Activated CD8-positive, alpha-beta memory T cell treated with anti-CD3 and anti-CD28 coated beads, Interleukin-2, amount 50 U/mL, for 24 hours (primary cell): ENCODE results near the gene KIZ.
"Not testable (repeated sequence)": the region's sequence is repeated elsewhere in the genome, so short reads cannot be mapped to it uniquely, and the experiment has no call there.

Experiments
- DNase-seq: peaks from one replicate; pipeline ENCODE4 v3.0.0-alpha.2; 2020; ENCODE audit errors: extremely low read depth

KIZ gene

DNA sequence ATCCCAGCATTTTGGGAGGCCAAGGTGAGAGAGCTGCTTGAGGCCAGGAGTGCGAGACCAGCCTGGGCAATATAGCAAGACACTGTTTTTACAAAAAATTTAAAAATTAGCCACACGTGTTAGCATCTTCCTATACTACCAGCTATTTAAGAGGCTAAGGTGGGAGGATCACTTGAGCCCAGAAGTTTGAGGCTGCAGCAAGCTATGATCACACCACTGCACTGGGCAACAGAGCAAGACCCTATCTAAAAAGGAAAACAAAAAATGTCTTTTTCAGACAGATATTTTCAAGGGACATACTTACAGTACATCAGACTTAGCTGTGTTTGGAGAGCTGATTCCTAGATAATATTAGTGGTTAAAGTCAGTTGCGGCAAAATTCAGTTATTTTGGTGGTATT, 104.3 kb downstream of the KIZ start:
- no peak for DNase-seq

GRCh38 chr20:21230686-21231085, 104.8 kb downstream of the KIZ start:
- no peak for DNase-seq

DNA sequence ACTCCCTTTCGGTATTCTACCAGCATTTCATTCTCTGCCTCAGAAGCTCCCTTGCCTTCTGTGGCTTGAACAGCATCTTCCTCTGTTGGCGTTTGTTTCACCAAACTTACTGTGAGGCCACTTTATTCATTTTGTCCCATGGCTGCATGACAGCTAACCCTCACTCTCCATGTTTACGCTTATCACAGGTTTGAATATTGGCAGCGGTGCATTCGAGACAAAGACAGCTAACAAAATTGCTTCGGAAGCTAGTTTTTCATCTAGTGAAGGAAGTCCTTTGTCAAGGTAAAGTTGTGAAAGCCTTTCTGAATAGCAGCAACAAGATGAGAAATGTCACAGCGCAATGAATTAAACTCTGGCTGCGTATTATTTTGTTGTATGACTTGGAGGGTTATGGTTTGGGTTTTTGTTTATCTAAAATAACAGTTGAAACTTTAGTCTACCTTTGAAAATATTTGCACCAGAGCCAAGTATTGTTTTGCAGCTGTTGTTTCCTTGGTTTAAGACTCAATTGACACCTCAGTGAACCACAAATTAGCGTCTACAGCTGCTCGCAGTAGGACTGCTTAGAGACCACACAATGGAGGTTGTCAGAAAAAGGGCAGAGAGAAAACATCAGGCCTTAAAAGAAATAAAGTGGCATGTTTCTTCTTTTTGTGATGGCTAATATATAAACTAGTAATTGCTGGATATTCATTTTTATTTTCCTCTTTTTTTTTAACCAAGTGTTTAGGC, 106.8 kb downstream of the KIZ start:
- DNase-seq, result no peak

GRCh38 chr20:21234324-21234723, 108.4 kb downstream of the KIZ start:
- DNase-seq, result no peak

DNA sequence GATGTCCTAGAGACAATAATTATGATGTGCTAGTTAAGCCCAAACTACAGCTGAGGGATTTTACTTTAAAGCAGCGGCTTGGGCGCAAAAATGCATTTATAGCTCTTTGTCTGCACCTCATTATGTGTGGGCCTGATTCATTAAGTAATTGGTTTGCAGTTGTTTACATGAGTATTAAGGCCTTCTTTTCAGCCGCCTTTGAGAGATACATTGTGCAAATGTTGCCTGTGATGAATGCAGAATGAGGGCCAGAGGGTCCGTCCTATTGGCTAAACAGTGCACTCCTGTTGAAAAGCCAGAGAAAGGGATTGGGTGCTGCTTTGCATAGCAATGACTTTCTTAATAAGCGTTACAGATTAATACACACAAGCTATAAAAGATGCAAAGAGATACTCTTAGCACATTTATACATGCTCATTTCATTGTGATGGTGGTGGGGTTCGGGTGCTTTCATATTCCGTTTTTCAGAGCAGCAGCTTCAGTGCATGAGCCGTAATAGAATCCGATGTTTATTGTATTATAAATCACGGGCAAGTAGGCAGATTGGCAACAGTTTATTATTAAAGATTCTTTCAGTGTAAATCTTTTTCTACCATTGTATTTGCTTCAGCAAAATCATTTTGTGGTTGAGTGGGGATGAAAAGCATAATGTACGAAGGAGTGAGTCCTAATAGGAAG, 109.1 kb downstream of the KIZ start:
- no peak for DNase-seq

- DNase-seq, result peak; percentile 32
Measured at GRCh38 chr20:21235484-21236445, 109.9 kb downstream of the KIZ start.

- DNase-seq, result no peak
Measured at GRCh38 chr20:21237956-21238799, 112.3 kb downstream of the KIZ start.

DNA sequence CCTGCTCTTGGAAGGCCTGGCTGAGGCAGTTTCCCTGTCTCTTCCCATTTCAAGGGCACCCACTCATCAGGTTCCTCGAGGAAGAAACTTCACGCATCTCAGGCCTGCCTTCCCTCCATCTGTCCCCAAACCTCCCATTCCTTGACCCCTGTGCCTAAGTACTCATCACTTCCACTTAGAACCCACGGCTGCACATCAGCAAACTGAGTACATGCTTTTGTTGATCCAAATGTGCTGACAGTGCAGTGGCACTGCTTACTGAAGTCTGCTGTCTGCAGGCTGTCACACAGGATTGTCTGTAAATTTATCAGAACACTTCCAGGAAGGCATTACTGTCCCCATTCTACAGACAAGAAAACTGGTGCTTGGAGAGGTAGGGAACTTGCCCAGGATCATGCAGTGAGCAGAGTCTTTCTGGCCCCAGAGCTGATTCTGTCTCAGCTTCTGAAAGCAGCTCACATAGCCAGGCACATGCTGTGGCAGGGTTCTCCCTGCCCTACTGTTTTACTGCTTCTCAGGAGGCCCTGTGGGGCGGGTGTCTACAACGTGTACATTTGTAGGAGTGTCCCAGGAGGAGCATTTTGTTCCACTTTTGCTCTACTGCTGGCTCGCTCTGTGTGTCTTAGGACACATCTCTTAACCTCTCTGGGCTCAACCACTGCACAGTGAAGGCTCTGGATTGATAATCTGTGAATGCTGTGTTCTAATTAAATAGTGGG, 113.1 kb downstream of the KIZ start:
- no peak for DNase-seq

- no peak for DNase-seq
Measured at GRCh38 chr20:21240394-21240793, 114.5 kb downstream of the KIZ start.

- DNase-seq, result no peak
Measured at GRCh38 chr20:21241406-21241805, 115.5 kb downstream of the KIZ start.

GRCh38 chr20:21243811-21244210, 117.9 kb downstream of the KIZ start:
- no peak for DNase-seq

GRCh38 chr20:21244808-21245207, 118.9 kb downstream of the KIZ start:
- DNase-seq, result no peak

DNA sequence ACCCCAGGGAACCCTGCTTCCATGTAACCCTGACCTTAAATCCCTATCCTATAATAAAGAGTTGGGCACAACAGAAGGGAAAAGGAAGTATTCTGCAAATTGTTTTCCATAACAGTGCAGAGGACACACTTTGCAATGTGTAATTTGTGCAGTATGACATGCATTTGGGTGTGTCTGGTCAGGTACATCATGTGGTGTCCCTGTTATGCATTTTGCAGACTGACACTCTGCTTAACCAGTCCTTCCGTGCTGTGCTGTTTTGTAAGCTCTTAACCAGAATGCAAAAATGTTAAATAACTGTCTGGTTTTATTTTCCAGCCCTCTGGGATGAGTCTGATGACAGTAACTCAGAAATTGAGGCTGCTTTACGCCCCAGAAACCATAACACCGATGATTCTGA, 120.3 kb downstream of the KIZ start:
- no peak for DNase-seq

DNA sequence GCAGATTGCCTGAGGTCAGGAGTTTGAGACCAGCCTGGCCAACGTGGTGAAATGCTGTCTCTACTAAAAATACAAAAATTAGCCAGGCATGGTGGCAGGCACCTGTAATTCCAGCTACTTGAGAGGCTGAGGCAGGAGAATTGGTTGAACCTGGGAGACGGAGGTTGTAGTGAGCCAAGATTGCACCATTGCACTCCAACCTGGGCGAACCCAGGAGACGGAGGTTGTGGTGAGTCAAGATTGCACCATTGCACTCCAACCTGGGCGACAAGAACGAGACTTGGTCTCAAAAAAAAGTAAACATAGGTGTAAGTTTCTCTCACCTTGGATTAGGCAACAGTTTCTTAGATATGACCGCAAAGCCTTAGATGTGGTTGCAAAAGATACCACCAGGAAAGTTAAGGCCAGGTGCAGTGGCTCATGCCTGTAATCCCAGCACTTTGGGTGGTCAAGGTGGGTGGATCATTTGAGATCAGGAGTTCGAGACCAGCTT, 121.8 kb downstream of the KIZ start:
- DNase-seq, result not testable (repeated sequence)

DNA sequence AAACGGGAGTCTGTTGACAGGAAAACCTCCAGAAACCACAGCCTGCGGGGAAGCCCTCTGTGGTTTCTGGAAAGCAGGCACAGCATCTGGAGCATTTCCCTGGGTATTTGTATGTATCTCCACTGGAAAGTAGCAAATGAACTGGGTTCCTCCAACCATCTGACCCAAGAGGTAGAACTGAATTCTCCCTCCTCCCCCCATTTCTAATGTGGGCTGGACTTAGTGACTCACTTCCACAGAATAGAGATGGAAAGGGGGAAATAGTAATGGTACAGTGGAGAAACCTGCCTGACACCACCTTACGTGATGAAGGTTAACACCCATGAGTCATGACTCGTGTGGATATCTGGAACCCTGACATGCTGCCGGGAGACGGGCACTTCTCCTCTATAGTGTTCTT, 125.4 kb downstream of the KIZ start:
- no peak for DNase-seq

DNA sequence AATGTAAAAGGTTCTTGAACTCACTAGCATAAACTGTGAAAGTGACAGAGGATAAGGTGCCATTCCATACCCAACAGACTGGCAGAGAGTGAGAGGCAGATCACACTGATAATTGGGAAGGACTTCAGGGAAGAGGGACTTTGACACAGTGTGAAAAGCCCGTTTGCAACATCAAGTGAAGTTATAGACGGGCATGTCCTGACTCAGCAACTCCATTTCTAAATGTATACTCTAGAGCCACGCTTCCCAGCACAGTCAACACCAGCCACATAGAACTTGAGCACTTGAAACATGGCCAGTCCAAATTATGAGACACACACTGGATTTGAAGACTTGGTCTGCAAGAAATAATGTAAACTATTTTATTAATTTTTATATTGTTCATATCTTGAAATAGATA, 131.3 kb downstream of the KIZ start:
- no peak for DNase-seq

GRCh38 chr20:21258411-21258810, 132.5 kb downstream of the KIZ start:
- DNase-seq, result no peak

DNA sequence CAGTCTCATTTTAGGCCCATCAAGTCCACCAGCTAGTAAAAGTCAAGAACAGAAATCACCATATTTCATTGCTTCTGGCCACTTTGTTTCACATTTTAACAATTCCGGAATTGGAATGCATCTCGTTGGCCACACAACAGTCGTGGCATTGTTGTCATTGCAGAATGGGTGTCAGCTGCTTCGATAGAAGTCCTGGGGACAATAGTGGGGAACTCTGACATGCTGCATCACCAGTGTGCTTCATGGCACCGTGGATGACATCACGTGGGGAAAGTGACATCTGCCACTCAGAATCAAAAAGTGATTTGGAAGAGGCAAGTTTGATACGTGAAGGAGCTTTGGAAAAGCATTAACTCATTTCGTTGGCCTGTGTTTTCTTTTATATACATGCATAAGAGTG, 133.5 kb downstream of the KIZ start:
- no peak for DNase-seq

GRCh38 chr20:21262812-21263211, 136.9 kb downstream of the KIZ start:
- no peak for DNase-seq
